Measurements from ENCODE around the gene ASCL1. TPM values are rescaled to one million over a fixed set of nuclear protein-coding genes. Genes with fewer than 3 reads are reported as not detected.

The ASCL1 gene
- total and polyA plus RNA-seq, 8 donors = 0.04 to 0.40 (median 0.20) TPM; not detected in 2

GRCh38 chr12:102966200-102966863 is 8.9 kb downstream of the ASCL1 start:
- DNase-seq (no peak), FAIRE-seq (no peak), ATAC-seq (no peak)
- Histone ChIP-seq H3K27ac (no peak overlapping the region), H3K4me1 (peaks cover 0 to 4% (median 0%) of the 10 kb centered on the region in 3 donors), H3K27me3 (peaks cover 0 to 35% (median 9%) of the 10 kb centered on the region in 4 donors), H3K9me3 (no peaks in the 10 kb centered on the region), H3K4me3 (no peak overlapping the region), H3K36me3 (no peaks in the 10 kb centered on the region)
- TF ChIP-seq CTCF (IDR thresholded peaks at IDR 0.05) = no peak
- intact Hi-C loops (cut with DNase I) = no loop called here
- WGBS, 2 donors = 42 to 44% methylated on average over 12 of the region's 12 CpGs

GRCh38 chr12:102970780-102971179 is 13.3 kb downstream of the ASCL1 start:
- H3K27ac ChIP-seq = no peak overlapping the region
- no peak for ATAC-seq
- intact Hi-C loops (cut with DNase I) = no loop called here
- peaks cover 0 to 5% (median 0%) of the 10 kb centered on the region in 4 donors for H3K27me3 ChIP-seq
- WGBS, 2 donors = 17 to 21% methylated on average over 4 of the region's 4 CpGs
- H3K36me3 ChIP-seq = no peaks in the 10 kb centered on the region
- H3K4me3 ChIP-seq = no peak overlapping the region
- no peak for TF ChIP-seq CTCF (IDR thresholded peaks at IDR 0.05)
- no peaks in the 10 kb centered on the region for H3K9me3 ChIP-seq
- DNase-seq = no peak
- no peaks in the 10 kb centered on the region for H3K4me1 ChIP-seq
- no peak for FAIRE-seq

GRCh38 chr12:102971227-102971626 is 13.8 kb downstream of the ASCL1 start:
- H3K27ac ChIP-seq = no peak overlapping the region
- H3K36me3 ChIP-seq = no peaks in the 10 kb centered on the region
- no peaks in the 10 kb centered on the region for H3K4me1 ChIP-seq
- intact Hi-C loops (cut with DNase I) = no loop called here
- no peak overlapping the region for H3K4me3 ChIP-seq
- H3K9me3 ChIP-seq = no peaks in the 10 kb centered on the region
- no peak for TF ChIP-seq CTCF (IDR thresholded peaks at IDR 0.05)
- peak in 1 of 4 donors; percentile 52 for ATAC-seq
- no peak for DNase-seq
- H3K27me3 ChIP-seq = peaks cover 0 to 5% (median 0%) of the 10 kb centered on the region in 4 donors
- 45 to 52% methylated on average over 3 of the region's 3 CpGs for WGBS, 2 donors
- FAIRE-seq = no peak

- no peak for TF ChIP-seq CTCF (IDR thresholded peaks at IDR 0.05)
- no peak overlapping the region for H3K27ac ChIP-seq
- ATAC-seq (no peak), FAIRE-seq (no peak), DNase-seq (no peak)
- H3K9me3 ChIP-seq = no peaks in the 10 kb centered on the region
- intact Hi-C loops (cut with DNase I) = no loop called here
- no peaks in the 10 kb centered on the region for H3K36me3 ChIP-seq
- no peaks in the 10 kb centered on the region for H3K27me3 ChIP-seq
- no peaks in the 10 kb centered on the region for H3K4me1 ChIP-seq
- H3K4me3 ChIP-seq = no peak overlapping the region
Observed at GRCh38 chr12:102973583-102973982, 16.1 kb downstream of the ASCL1 start.

- no peak overlapping the region for H3K27ac ChIP-seq
- no peaks in the 10 kb centered on the region for H3K9me3 ChIP-seq
- no peak overlapping the region for H3K4me3 ChIP-seq
- no peak for TF ChIP-seq CTCF (IDR thresholded peaks at IDR 0.05)
- intact Hi-C loops (cut with DNase I) = no loop called here
- DNase-seq (no peak), ATAC-seq (no peak), FAIRE-seq (no peak)
- H3K36me3 ChIP-seq = no peaks in the 10 kb centered on the region
- no peaks in the 10 kb centered on the region for H3K4me1 ChIP-seq
- 36 to 48% methylated on average over 5 of the region's 5 CpGs for WGBS, 2 donors
- H3K27me3 ChIP-seq = no peaks in the 10 kb centered on the region
Observed at GRCh38 chr12:102976609-102977280, 19.3 kb downstream of the ASCL1 start.

Measured in pancreas (tissue), 10 donors.